GM13977 (cell line): ENCODE measurements around the gene MAP3K4.
"Not testable (repeated sequence)": the region's sequence is repeated elsewhere in the genome, so short reads cannot be mapped to it uniquely, and the experiment has no call there.

ENCODE experiments used
- DNase-seq: peaks from one replicate; pipeline ENCODE4 v3.0.0; 2012; ENCODE audit warnings: low spot score
- in situ Hi-C: fragments of 300-500 bp; cut with MboI; formaldehyde crosslinking; loops from one replicate; pipeline ENCODE4 v1.12.0; 2022; ENCODE audit warnings: low sequenced_read_pairs, low pct_unique_long_range_greater_than_20kb, mixed read lengths, inconsistent platforms; ENCODE audit not compliant: unreplicated experiment
- TF ChIP-seq, protein P1 (sequence below): IDR thresholded peaks from 2 replicates; pipeline ENCODE4 v1.5.1; 2012; ENCODE audit warnings: mild to moderate bottlenecking, control low read depth; ENCODE audit not compliant: insufficient read depth; ENCODE audit errors: extremely low read depth, missing control alignments

The MAP3K4 gene

DNA sequence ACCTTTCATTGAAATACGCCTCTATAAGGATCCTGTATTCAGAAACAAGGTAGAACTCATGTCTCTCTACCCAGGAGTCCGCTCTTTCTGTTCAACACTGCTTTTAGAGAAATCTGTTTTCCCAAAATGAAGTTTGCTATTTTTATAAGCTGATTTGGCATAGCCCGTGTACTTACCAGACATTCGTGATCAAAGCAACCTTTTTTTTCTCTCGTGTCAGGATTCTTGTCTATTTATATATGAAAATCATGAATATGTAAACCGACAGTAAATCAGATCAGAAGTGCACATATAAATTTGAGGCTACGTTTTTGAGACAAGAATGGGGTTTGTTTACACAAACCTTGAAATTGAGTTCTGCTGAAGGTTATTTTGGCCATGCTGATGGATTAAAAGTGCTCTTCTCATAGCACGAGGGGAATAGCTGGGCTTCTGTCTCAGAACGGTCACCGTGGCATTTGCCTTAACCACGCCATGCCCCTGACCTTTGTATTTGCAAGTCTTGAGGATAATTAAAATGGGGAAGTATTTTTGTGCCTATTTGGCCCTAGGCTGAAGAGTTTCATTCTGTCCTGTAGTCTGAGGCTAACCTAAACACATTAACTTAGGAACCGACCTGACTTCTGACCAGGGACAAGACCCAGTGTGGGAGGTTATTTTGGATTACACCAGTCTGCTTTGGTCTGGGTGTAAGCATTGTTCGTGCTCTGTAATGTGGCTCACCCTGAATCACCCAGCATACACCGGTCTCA, 118.6 kb downstream of the MAP3K4 start:
- TF ChIP-seq, protein P1, sequence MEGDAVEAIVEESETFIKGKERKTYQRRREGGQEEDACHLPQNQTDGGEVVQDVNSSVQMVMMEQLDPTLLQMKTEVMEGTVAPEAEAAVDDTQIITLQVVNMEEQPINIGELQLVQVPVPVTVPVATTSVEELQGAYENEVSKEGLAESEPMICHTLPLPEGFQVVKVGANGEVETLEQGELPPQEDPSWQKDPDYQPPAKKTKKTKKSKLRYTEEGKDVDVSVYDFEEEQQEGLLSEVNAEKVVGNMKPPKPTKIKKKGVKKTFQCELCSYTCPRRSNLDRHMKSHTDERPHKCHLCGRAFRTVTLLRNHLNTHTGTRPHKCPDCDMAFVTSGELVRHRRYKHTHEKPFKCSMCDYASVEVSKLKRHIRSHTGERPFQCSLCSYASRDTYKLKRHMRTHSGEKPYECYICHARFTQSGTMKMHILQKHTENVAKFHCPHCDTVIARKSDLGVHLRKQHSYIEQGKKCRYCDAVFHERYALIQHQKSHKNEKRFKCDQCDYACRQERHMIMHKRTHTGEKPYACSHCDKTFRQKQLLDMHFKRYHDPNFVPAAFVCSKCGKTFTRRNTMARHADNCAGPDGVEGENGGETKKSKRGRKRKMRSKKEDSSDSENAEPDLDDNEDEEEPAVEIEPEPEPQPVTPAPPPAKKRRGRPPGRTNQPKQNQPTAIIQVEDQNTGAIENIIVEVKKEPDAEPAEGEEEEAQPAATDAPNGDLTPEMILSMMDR, result no peak
- in situ Hi-C loops, result no loop called here
- DNase-seq, result no peak

DNA sequence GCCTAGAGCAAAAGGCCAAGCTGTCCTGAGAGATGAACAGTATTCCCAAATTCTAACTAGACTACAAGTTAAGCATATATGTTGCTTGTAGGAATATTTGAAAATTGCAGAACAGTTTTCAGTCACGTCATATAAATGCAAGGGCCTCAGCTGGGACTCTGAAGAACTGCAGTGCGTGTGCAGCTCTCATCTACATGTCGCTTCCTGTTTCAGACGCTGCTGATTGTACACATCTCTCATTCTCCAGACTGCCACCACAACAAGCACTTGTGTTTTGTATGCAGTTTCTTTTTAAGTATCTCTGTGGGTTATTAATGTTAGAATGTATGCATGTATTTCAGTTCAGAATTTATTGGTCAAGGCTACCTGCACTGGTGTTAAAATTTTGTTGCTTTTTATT, 119.7 kb downstream of the MAP3K4 start:
- DNase-seq, result no peak
- in situ Hi-C loops, result no loop called here
- TF ChIP-seq, protein P1, result no peak

DNA sequence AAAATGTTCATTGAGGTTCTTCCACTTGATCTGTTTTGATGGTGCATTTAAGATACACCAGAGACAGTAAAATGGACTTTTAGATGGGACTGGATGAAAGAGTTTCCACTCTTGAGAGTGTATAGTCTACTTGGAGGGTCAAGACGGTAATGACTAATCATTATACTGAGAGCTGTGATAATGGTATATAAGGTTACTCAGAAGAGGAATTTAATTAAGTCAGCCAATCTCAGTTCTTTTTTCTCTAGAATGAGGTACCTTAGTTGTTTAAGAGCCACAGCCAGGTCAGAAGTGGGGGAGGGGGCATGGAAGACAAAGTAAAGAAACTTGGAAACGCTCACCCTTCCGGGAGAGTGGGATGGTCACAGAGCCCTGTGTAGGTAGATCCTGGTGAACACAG, 123.9 kb downstream of the MAP3K4 start:
- no peak for DNase-seq
- TF ChIP-seq, protein P1, result no peak
- in situ Hi-C loops, result no loop called here

DNA sequence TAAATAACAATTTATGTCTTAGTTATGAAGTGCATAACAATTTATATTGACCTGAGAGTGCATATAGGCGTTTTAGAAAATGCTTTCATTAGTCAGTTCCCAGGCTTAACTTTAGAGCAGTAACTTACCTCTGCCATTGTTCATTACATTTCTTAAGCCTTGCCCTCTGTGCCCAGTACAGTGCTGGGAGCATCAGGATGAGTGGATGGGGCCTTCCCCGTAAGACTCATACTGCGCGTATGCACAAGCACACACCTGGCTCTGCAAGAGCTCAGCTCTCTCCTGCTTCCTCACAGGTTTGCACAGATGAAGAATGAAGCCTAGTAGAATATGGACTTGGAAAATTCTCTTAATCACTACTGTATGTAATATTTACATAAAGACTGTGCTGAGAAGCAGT, 125.0 kb downstream of the MAP3K4 start:
- no peak for DNase-seq
- TF ChIP-seq, protein P1, result no peak
- in situ Hi-C loops, result no loop called here

DNA sequence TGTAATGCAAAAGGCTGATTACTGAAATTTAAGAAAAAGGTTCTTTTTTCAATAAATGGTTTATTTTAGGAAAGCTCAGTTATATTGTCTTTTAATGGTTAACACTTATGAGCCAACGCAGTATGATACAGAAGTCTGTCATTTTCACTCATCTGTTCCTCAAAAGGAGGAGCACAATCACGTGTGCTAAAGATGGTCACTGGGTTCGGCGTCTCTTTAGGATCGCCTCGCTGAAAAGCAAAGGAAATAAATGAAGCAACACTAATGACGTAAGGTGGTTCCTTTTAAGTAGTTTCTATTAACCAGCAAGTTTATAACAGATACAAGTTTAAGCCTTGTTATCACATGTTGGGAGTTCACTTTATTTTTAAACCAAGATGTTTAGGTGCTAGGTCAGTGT, 125.7 kb downstream of the MAP3K4 start:
- in situ Hi-C loops, result no loop called here
- TF ChIP-seq, protein P1, result no peak

DNA sequence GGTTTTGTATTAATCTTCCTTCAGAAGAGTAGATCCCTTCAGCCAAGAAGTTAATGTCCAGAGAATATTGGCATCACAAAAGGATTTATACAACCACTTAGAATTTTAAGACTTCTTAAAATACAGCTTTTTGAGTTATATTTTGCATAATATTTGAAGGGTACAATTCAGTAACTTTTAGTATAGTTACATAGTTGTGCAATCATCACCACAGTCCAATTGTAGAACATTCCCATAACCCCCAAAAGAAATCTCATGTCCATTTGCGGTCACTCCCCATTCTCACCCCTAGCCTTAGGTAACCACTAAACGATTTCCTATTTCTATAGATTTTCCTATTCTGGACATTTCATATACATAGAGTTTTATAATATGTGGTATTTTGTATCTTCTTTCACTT, 126.4 kb downstream of the MAP3K4 start:
- DNase-seq, result no peak
- TF ChIP-seq, protein P1, result no peak
- in situ Hi-C loops, result no loop called here

More for the DNA sequence above, 125.7 kb downstream of the MAP3K4 start:
- DNase-seq, result no peak

DNA sequence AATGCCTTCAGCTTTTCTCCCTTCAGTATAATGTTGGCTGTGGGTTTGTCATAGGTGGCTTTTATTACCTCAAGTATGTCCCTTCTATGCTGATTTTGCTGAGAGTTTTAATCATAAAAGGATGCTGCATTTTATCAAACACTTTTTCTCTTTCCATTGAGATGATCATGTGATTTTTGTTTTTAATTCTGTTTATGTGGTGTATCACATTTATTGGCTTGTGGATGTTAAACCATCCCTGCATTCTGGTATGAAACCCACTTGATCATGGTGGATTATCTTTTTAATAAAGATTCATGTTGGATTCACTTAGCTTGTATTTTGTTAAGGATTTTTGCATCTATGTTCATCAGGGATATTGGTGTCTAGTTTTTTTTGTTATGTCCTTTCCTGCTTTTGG, 131.8 kb downstream of the MAP3K4 start:
- in situ Hi-C loops, DNase-seq: not testable (repeated sequence)
